NCI-H2029 treated with DMSO at 0.1 percent for 48 hours (cell line): Measurements from ENCODE around the gene DYNC2H1.

Source experiments
- DNase-seq: peaks from one replicate; lab custom pipeline; 2025; lab: John Stamatoyannopoulos, UW

The DYNC2H1 gene, protein sequence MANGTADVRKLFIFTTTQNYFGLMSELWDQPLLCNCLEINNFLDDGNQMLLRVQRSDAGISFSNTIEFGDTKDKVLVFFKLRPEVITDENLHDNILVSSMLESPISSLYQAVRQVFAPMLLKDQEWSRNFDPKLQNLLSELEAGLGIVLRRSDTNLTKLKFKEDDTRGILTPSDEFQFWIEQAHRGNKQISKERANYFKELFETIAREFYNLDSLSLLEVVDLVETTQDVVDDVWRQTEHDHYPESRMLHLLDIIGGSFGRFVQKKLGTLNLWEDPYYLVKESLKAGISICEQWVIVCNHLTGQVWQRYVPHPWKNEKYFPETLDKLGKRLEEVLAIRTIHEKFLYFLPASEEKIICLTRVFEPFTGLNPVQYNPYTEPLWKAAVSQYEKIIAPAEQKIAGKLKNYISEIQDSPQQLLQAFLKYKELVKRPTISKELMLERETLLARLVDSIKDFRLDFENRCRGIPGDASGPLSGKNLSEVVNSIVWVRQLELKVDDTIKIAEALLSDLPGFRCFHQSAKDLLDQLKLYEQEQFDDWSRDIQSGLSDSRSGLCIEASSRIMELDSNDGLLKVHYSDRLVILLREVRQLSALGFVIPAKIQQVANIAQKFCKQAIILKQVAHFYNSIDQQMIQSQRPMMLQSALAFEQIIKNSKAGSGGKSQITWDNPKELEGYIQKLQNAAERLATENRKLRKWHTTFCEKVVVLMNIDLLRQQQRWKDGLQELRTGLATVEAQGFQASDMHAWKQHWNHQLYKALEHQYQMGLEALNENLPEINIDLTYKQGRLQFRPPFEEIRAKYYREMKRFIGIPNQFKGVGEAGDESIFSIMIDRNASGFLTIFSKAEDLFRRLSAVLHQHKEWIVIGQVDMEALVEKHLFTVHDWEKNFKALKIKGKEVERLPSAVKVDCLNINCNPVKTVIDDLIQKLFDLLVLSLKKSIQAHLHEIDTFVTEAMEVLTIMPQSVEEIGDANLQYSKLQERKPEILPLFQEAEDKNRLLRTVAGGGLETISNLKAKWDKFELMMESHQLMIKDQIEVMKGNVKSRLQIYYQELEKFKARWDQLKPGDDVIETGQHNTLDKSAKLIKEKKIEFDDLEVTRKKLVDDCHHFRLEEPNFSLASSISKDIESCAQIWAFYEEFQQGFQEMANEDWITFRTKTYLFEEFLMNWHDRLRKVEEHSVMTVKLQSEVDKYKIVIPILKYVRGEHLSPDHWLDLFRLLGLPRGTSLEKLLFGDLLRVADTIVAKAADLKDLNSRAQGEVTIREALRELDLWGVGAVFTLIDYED (N-terminal part only)

DNA sequence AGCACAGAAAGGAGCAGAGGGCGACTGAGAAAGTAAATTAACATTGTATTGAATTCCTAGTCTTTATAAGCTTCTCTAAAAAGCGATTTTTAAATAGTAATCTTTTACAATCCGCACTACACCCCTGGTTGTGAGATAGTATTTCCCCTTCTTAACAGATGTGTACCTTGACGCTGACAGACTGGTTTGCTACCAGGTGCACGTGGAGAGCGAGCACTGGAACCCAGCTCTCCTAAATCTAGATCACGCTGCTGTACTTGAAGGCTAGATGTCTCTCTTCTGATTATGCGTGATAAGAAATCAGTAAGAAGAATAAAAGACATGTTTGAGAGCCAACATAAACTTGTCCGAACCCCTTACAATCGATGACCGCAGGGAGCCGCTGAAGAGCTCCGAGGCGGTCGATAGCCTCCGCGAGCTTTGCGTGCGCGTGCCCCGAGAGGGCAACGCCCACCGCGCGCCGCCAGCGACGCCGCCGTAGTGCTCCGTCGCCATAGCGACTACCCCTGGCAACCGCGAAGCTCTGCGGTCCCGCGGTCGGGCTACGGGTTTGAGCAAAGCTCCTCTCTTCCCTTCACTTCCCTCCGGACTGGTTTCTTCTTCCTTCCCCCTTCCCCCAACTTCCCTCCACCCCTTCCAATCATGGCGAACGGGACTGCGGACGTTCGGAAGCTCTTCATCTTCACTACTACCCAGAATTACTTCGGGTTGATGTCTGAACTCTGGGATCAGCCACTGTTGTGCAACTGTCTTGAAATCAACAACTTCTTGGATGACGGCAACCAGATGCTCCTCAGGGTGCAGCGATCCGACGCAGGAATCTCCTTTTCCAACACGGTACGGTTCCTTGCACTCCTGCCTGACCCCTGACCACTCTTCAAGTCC lies at the start of gene DYNC2H1:
TSS of gene DYNC2H1 (plus strand) at position 494 of the 885 bp plus-strand sequence. CDS start at position 643, 149 bp downstream.
- peak; percentile 13 for DNase-seq

DNA sequence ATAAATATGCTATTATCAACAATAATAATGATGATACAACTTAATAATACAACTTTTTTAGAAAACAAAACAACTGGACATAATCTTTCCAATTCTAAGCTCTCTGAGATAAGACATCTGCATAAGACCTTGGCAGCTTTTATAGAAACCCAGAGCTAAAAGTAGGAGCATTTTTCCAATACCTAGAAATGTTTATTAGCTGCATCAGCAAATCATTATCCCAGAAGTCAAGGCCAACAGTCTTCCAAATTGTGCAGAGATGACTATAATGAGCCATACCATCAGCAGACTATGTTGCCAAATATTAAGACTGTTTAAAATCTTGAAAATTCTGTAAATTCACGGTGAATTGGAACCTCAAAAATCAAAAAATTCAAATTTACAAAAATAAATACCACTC lies 47.6 kb upstream of the DYNC2H1 start:
- no peak for DNase-seq

DNA sequence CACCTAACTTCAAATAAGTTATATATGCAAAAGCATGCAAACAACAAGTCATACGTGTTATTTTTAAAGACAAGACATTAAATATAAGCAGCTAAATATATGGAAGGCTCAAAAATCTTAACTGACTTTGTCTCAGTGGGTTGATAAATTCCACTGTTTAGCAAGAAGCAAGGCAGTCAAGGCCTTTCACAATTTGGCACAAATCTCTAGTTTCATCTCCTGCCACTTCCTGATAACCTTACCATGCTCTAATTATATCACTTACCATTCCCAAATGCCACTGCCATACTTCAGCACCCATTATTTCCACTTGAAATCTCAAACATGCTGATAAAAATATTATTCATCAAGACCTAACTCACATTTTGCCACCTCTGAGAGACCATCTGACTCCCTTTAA lies 42.1 kb upstream of the DYNC2H1 start:
- no peak for DNase-seq

DNA sequence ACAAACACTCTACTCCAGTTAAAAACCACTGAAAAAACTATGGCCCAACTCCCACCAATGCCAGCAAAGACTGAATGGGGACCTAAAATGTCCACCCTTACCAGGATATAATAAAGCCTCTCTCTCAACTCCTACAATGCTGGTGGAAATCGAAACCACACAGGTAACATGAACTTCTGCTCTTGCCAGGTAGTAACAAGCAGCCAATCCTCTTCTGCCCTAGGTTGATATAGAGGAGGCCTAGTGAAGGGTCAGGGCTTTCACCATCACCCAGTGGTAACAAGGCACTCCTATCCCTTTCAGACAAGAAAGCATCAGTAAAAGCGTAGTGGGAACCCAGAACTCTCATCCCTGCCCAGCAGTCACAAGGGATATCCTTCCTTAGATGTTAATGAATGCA lies 39.9 kb upstream of the DYNC2H1 start:
- peak; percentile 2 for DNase-seq

DNA sequence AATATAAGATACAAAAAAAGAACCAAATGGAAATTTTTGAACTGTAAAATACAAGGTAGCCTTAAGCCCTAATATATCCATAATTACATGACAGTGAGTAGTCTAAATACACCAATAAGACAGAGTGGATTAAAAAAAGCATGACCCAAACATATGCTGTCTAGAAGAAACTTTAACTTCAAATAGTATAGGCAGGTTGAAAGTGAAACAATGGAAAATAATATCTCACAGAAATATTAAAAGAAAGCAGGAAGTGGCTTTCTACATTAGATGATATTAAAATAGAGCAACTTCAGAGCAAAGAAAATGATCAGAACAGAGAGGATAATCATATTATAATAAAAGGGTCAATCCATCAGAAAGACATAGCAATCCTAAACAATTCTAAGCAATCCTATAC lies 39.1 kb upstream of the DYNC2H1 start:
- DNase-seq, result no peak

DNA sequence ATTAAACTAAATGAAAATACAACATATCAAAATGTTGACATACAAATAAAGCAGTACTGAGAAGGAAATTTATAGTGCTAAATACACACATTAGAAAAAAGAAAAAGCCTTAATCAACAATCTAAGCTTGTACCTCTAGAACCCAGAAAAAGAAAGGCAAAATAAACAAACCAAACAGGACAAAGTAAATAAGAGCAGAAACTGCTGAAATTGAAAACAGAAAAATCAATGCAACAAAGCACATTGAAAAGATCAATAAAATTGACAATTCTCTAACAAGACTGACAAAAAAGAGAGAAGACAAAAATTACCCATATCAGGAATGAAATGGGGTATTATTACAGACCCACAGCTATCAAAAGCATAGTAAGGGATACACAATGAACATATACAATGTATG lies 38.2 kb upstream of the DYNC2H1 start:
- DNase-seq, result no peak

DNA sequence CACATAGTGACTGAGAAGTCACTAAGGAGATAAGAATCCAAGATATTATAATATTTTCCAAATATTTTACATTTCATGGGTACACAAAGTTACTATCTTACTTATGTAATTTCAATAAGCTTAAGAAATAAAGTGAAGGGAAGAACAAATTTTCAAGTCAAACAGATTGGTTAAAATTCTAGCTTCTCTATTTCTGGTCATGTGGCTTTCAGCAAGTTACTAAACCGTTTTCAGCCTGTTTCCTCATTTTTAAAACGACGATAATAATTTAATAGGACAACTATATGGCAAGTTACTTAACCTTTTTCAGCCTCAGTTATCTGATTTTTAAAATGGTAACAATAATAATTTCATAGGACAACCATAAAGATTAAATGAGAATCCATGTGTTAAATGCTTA lies 32.9 kb upstream of the DYNC2H1 start:
- DNase-seq, result no peak

DNA sequence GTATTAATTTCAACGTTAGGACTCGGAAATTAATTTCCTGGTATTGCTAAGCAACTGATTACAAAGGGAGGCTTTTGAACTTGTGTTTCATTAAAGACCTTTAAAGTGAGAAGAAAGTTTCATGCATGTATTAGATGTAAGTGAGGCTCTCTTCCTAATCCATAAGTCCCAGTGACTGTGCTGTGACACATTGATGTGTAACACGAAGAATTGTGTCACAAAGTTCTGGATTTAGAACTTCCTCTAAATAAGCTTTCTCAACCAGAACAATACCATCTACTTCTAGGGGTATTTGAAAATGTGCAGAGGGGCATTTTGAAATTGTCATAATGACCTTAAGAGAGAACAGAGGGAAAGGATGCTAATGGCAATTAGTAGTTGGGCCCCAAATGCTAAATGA lies 31.7 kb upstream of the DYNC2H1 start:
- DNase-seq, result no peak

DNA sequence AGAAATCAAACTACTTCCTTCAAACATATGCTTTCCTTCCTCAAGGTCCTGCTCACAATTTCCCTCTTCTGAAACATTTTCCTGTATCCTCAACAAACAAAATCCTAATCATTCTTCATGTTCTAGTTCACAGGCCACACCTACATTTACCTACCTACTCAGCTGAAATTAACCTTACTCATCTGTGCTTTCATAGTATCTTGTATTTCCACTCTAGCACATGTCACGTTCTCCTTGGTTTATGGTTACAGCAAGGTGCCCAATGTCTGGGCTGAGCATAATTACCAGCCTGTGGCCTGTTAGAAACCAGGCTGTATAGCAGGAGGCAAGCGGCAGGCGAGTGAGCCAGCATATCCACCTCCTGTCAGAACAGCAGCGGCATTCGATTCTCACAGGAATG lies 30.5 kb upstream of the DYNC2H1 start:
- DNase-seq, result no peak

DNA sequence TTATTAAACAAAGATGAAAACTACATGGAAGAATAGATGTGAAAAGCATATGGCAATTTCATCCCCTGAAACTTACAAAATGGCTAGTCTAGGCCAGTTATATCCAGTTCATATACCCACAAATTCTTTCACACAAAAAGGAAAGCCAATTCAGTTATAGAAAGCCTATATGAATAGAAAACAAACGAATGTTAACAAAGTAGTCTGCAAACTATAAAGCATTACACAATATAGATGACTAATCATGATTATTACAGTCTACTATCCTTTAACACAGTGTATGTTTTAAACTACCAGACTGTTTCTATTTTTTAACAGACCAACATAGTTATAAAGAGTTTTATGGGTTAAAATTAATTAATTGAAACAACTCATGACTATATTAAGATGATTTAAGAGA lies 29.4 kb upstream of the DYNC2H1 start:
- no peak for DNase-seq

DNA sequence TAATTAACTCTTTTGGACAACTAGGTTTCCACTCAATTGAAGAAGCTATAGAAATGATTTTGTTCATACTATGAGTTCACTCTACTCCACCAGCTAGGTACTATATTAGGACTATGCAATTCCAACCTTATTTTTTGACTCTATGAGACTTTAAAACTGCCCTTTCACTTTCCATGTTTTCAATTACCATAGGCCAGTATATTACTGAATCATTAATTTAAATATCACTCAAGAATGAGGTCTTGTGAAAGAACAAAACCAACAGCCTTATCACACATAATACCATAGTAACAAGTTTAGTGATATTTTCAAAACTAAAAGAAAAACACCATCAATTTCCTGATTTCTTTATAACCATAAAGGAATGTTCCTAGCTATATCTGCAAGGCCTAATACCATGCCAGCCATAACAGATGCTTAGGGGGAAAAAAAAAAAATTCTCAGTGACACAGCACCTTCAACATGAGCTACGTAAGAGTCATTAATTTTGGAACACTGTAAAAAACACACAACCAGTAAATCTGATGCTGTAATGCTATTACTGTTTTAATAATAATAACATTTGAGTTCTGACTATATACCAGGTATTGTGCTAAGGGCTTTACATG lies 23.4 kb upstream of the DYNC2H1 start:
- no peak for DNase-seq

DNA sequence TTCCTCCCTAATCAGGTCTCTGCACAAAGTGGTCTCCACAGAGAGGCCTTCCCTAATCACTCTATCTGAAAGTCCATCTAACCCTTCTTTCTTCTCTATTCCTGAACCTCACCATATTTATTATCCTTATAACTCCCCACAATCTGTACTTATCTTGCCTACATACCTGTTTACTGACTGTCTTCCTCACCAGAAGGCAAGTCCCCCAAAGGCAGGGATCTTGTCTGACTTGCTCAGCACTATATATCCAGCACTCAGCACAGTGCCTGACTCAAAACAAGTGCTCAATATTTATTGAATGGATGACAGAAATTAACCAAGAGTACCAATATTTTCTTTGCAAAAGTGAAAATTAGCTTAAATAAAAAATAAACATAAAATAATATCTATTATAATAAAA lies 22.8 kb upstream of the DYNC2H1 start:
- DNase-seq, result no peak

DNA sequence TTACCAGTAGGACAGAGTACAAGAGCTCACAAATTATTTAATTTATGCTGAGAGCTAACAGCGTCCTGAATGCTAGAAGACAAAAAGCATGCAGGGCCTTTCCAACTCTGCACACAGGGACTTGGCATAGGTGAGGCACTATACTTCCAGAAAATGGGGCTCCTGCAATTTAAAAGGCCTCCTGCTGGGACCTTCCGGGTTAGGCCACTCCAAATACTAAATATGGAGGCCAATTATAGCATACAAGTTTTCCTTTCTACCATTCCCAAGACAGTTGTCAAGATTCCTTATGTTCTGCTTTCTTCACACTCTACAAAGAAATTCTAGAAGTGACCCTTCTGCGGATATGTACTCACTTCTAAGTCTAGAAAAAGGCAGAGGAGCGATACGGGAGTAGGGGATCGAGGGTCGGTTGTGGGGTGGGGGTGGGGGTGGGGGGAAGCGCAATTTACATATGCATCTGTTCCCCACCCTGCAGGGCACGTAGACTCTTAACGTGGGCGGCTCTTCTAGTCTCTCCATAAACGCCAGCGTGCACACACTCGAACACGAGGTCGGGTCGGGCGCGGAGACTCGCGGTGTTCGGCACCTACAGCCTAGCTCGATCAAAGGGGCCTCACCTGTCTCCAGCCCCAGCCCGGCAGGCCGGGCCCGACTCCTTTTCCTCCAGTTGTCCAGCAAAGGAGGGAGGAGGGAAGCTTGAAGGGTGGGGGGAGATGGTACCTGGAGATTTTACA lies 18.0 kb upstream of the DYNC2H1 start:
- DNase-seq, result no peak

DNA sequence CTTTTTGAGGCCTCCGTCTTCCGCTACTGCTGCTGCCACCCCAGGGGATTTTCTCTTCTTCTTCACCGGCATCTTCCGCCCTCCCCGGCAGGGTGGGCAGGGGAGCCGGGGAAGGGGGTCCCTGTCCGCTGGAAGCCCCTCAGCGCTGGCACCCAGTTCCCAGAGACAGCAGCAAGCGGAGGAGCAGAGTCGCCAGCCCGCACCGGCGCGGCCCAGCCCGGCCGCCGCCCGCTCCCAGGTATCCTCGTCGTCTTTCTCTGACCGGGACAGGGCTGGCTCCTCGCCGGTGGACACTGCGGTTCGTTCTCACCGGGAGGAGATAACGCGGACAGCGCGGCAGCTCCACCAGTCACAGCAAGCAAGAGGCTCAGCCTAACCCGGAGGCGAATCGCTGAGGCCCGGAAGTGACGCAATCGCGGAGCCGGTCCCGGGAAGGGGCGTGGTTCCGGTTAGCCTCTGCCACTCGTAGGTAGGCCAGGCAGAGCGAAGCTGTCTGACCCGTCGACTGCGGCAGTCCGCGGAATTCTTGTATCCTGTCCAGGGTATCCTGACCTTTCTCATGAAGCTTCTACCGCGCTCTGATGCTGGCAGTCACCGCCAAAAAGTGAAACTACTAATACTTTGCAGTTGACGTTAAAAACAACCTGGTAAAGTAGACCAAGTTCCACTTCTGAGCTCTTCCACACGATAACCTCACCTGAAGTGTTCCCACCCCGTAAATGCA lies 17.3 kb upstream of the DYNC2H1 start, which contains the start of gene DCUN1D5:
TSS of gene DCUN1D5 (minus strand) at position 360 of the 724 bp plus-strand sequence. CDS start at position 72, 288 bp downstream.
- DNase-seq, result peak; percentile 51

DNA sequence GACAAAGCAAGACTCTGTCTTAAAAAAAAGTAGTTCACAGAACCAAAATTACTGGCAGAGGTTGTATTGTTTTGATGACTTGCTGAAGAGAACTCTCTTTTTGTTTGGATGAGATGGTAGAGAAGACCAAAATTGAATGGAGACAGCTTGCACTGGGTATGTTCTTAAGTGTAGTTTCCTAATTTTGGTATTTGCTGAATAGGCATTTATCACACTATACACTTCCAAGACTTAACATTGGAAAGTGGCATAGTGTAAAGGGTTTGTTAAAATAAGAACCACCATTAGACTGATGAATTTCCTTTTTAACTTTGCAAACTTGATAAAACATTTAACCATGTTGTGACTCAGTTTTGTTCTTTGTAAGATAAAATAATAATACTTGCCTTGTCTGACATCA lies 11.9 kb upstream of the DYNC2H1 start:
- DNase-seq, result no peak

DNA sequence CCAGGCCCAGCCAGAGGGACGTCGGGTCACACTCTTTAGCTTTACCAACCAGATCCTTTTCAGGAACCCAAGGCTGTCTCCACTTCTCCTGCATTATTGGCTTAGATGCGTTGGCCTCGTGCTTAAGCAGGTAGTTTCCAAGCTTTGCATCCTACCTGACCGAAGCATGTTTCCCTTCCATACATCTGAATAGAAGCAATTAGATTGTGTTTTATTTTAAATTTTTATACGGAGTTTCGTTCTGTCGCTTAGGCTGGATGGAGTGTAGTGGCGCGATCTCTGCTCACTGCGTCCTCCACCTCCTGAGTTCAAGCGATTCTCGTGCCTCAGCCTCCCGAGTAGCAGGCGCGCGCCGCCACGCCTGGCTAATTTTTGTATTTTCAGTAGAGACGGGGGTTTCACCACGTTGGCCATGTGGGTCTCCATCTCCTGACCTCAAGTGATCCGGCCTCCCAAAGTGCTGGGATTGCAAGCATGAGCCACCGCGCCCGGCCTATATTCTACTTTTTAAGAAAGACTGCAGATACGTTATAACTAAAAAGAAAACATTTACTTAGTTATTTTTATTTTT lies 677 bp downstream of the DYNC2H1 start:
- no peak for DNase-seq

DNA sequence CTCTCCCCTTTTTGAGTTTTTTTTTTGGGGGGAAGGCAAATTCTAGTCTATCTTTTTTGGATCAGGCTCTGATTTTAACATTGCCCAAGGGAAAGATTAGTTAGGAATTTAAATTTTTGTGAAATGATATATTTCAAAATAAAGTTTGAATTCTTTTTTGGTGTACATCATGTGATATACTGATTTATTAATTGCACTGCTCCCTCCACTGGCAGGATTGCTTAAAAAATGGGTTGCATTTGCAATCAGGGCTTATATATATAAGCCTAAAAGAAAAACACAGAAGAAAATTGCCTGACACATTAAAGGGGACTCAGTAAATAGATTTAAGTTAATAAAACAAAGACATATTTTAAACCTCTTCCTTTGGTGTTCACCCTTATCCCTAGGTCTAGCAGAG lies 1.2 kb downstream of the DYNC2H1 start:
- no peak for DNase-seq

DNA sequence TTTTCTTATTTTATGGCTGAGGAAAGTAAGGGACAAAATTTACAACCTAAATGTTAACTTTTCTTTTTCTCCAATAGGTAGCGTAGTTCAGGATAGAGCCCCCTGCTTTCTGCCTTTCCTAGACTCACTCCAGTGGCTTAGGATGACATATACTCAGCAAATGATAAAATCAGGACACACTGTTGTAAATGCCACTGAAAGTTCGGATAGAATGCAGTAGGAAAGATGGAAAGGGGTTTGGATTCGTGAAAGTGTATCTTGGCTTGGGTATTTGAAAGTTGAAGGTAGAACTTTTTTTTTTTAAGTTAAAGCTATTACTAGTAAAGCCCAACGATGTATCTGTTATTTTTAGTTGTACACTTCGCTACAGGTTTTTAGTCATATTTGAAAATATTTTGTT lies 2.2 kb downstream of the DYNC2H1 start:
- DNase-seq, result no peak

DNA sequence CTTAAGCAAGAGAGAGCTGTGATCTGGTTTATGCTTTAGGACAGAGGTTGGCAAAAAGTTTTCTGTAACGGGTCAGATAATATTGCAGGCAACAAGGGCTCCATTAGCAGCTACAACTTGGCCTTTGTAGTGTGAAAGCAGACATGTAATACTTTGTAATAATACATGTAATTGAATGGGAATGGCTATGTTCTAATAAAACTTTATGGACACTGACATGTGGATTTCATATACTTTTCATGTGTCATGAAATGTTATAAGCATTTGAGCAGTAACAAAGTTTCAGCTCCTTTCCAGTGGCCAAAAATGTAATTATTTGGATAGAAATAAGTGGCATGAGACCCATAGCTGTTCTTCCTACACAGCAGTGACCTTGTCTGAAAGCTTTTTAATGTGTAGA lies 3.1 kb downstream of the DYNC2H1 start:
- no peak for DNase-seq
